GM12878 (cell line): ENCODE measurements around the gene RAC2. TPM values are rescaled to one million over a fixed set of nuclear protein-coding genes. Genes with fewer than 3 reads are reported as not detected.

Experiments used
- CHD4 ChIP-seq: fragments of 200-600 bp; sonication (generic); IDR thresholded peaks from 2 replicates; pipeline ENCODE4 v1.6.1; 2016; ENCODE audit warnings: mild to moderate bottlenecking
- IKZF1 ChIP-seq: fragments of 450-650 bp; conservative IDR thresholded peaks from 2 replicates; pipeline ENCODE4 v1.6.1; 2017; ENCODE audit warnings: antibody characterized with exemption, mild to moderate bottlenecking
- IRF4 ChIP-seq: IDR thresholded peaks from 2 replicates; pipeline ENCODE4 v1.6.1; 2011; ENCODE audit warnings: low read depth, low read length
- IRF5 ChIP-seq: fragments of 450-650 bp; IDR thresholded peaks from 2 replicates; pipeline ENCODE4 v1.6.1; 2017; ENCODE audit warnings: borderline replicate concordance
- LARP7 ChIP-seq: fragments of 450-650 bp; IDR thresholded peaks from 2 replicates; pipeline ENCODE4 v1.6.1; 2017; ENCODE audit warnings: mild to moderate bottlenecking
- NBN ChIP-seq: fragments of 450-650 bp; IDR thresholded peaks from 2 replicates; pipeline ENCODE4 v1.6.1; 2016
- NKRF ChIP-seq: fragments of 450-650 bp; conservative IDR thresholded peaks from 2 replicates; pipeline ENCODE4 v1.6.1; 2017; ENCODE audit warnings: mild to moderate bottlenecking, moderate library complexity
- NR2C2 ChIP-seq: IDR thresholded peaks from 2 replicates; pipeline ENCODE4 v1.6.1; 2011; ENCODE audit warnings: borderline replicate concordance, low read depth; ENCODE audit not compliant: control insufficient read depth, insufficient read length
- RELB ChIP-seq: fragments of 450-650 bp; IDR thresholded peaks from 2 replicates; pipeline ENCODE4 v1.6.1; 2017; ENCODE audit warnings: low read depth, mild to moderate bottlenecking, moderate library complexity
- SP1 ChIP-seq: IDR thresholded peaks from one replicate; pipeline ENCODE4 v1.6.1; 2011; ENCODE audit warnings: low read depth, low read length
- SPI1 ChIP-seq: IDR thresholded peaks from 2 replicates; pipeline ENCODE4 v1.6.1; 2011; ENCODE audit warnings: low read depth, mild to moderate bottlenecking, low read length, moderate library complexity, borderline replicate concordance; ENCODE audit not compliant: insufficient read depth
- SUZ12 ChIP-seq: fragments of 200-600 bp; sonication (generic); IDR thresholded peaks from one replicate; pipeline ENCODE4 v1.6.1; 2018; ENCODE audit warnings: antibody characterized with exemption, mild to moderate bottlenecking; ENCODE audit not compliant: unreplicated experiment
- TCF12 ChIP-seq: IDR thresholded peaks from 2 replicates; pipeline ENCODE4 v1.6.1; 2011; ENCODE audit warnings: low read depth, mild to moderate bottlenecking, low read length
- ZNF217 ChIP-seq: fragments of 450-650 bp; IDR thresholded peaks from 2 replicates; pipeline ENCODE4 v1.6.1; 2017; ENCODE audit warnings: antibody characterized with exemption, mild to moderate bottlenecking
- ZNF24 ChIP-seq: fragments of 450-650 bp; IDR thresholded peaks from 2 replicates; pipeline ENCODE4 v1.6.1; 2017; ENCODE audit warnings: antibody characterized with exemption, mild to moderate bottlenecking
- ZNF687 ChIP-seq: fragments of 450-650 bp; IDR thresholded peaks from 2 replicates; pipeline ENCODE4 v1.6.1; 2017; ENCODE audit warnings: mild to moderate bottlenecking, moderate library complexity
- polyA plus RNA-seq, 11 experiments: library from polyadenylated mRNA; depleted of rRNA in 4 of 11; unstranded in 6 of 11; stranded (reverse) in 5 of 11; fragments of >200 nt; fragmentation: Nextera tagmentation in 4 of 11; fragmentation: Illumina TruSeq in 1 of 11; extraction: Ambion mirVana in 4 of 11; extraction: Trizol in 1 of 11; gene quantifications; 1 replicate in 1 of 11; 2 replicates in 10 of 11; pipeline versions ENCODE4 v1.2.1 to v1.2.3, GENCODE V29; 2011 to 2016; ENCODE audit warnings: inconsistent platforms in 2 of 11, missing spikeins in 2 of 11, low read depth in 1 of 11
- total RNA-seq, 4 experiments: library from RNA; depleted of rRNA in 3 of 4; stranded (reverse); fragments of >200 nt in 3 of 4; fragmentation: Illumina TruSeq in 1 of 4; extraction: Trizol in 1 of 4; gene quantifications; 2 replicates each; pipeline versions ENCODE4 v1.2.1 to v1.2.3, GENCODE V29; 2013 to 2021

The RAC2 gene
- total and polyA plus RNA-seq, 10 of the 15 experiments (the other 5 are each of a cell fraction or from before 2014, with no cell fraction given) = 102 to 386 (median 304) TPM

GRCh38 chr22:37222440-37222971 is 21.6 kb downstream of the RAC2 start (continued):
- TF ChIP-seq IRF4 (no peak), NR2C2 (no peak), RELB (no peak), SUZ12 (no peak), LARP7 (no peak), ZNF24 (no peak), CHD4 (peak; percentile 92; the same call in 1 of the 2 replicates), SPI1 (0 out of 2 replicates have a peak, but pooled peaks have one; percentile 5), ZNF217 (peak; percentile 94), NKRF (0 out of 2 replicates have a peak, but pooled peaks have one; percentile 20), IKZF1 (0 out of 2 replicates have a peak, but pooled peaks have one; percentile 26), ZNF687 (peak; percentile 62), NBN (peak; percentile 51; the same call in 1 of the 2 replicates), SP1 (no peak), IRF5 (no peak), TCF12 (0 out of 2 replicates have a peak, but pooled peaks have one; percentile 33)
